ENCODE data around the gene DSCAML1.
"Not testable (repeated sequence)": the region's sequence is repeated elsewhere in the genome, so short reads cannot be mapped to it uniquely, and the experiment has no call there.

Gene DSCAML1

GRCh38 chr11:117421476-117421875 is 375.5 kb downstream of the DSCAML1 start:
- no peak for DNase-seq (ENCODE audit: low read depth)

- peak; percentile 2 for DNase-seq (ENCODE audit: low read depth)
These were observed 376.0 kb downstream of the DSCAML1 start for GRCh38 chr11:117421041-117421440.

GRCh38 chr11:117420598-117420997 is 376.4 kb downstream of the DSCAML1 start:
- DNase-seq (ENCODE audit: low read depth) = no peak

- no peak for DNase-seq (ENCODE audit: low read depth)
These were observed 376.9 kb downstream of the DSCAML1 start for GRCh38 chr11:117420143-117420485.

- peak; percentile 2 for DNase-seq (ENCODE audit: low read depth)
These were observed 377.4 kb downstream of the DSCAML1 start for GRCh38 chr11:117419482-117420142.

- DNase-seq (ENCODE audit: low read depth) = no peak
These were observed 378.1 kb downstream of the DSCAML1 start for GRCh38 chr11:117418737-117419481.

GRCh38 chr11:117417856-117418255 is 379.2 kb downstream of the DSCAML1 start:
- DNase-seq (ENCODE audit: low read depth) = no peak

- no peak for DNase-seq (ENCODE audit: low read depth)
These were observed 379.7 kb downstream of the DSCAML1 start for GRCh38 chr11:117417342-117417741.

- no peak for DNase-seq (ENCODE audit: low read depth)
These were observed 381.6 kb downstream of the DSCAML1 start for GRCh38 chr11:117415358-117415896.

- DNase-seq (ENCODE audit: low read depth) = no peak
These were observed 382.3 kb downstream of the DSCAML1 start for GRCh38 chr11:117414724-117415123.

- no peak for DNase-seq (ENCODE audit: low read depth)
These were observed 383.4 kb downstream of the DSCAML1 start for GRCh38 chr11:117413616-117414015.

GRCh38 chr11:117412653-117413275 is 384.3 kb downstream of the DSCAML1 start:
- no peak for DNase-seq (ENCODE audit: low read depth)

GRCh38 chr11:117412176-117412575 is 384.8 kb downstream of the DSCAML1 start:
- DNase-seq (ENCODE audit: low read depth) = no peak

GRCh38 chr11:117411736-117412135 is 385.3 kb downstream of the DSCAML1 start:
- DNase-seq (ENCODE audit: low read depth) = no peak

GRCh38 chr11:117410861-117411710 is 385.9 kb downstream of the DSCAML1 start:
- no peak for DNase-seq (ENCODE audit: low read depth)

- DNase-seq (ENCODE audit: low read depth) = no peak
These were observed 386.8 kb downstream of the DSCAML1 start for GRCh38 chr11:117410238-117410637.

GRCh38 chr11:117409511-117409910 is 387.5 kb downstream of the DSCAML1 start:
- DNase-seq (ENCODE audit: low read depth) = no peak

GRCh38 chr11:117408356-117408755 is 388.7 kb downstream of the DSCAML1 start:
- no peak for DNase-seq (ENCODE audit: low read depth)

GRCh38 chr11:117407016-117407415 is 390.0 kb downstream of the DSCAML1 start:
- no peak for DNase-seq (ENCODE audit: low read depth)

GRCh38 chr11:117405898-117406297 is 391.1 kb downstream of the DSCAML1 start:
- not testable (repeated sequence) for DNase-seq (ENCODE audit: low read depth)

- not testable (repeated sequence) for DNase-seq (ENCODE audit: low read depth)
These were observed 397.7 kb downstream of the DSCAML1 start for GRCh38 chr11:117399100-117399840.
